HG03095 (cell line): ENCODE results near the gene C6orf132.
"Not testable (repeated sequence)": the region's sequence is repeated elsewhere in the genome, so short reads cannot be mapped to it uniquely, and the experiment has no call there.

Experiments used
- ATAC-seq: cut with Tn5 transposase; IDR thresholded peaks from one replicate; pipeline ENCODE4 v1.9.1; 2021; ENCODE audit warnings: moderate library complexity; ENCODE audit not compliant: unreplicated experiment

Gene C6orf132

GRCh38 chr6:42159431-42160024 lies 17.1 kb upstream of the C6orf132 start:
- no peak for ATAC-seq

- no peak for ATAC-seq
These were observed 16.2 kb upstream of the C6orf132 start for GRCh38 chr6:42158631-42159030.

DNA sequence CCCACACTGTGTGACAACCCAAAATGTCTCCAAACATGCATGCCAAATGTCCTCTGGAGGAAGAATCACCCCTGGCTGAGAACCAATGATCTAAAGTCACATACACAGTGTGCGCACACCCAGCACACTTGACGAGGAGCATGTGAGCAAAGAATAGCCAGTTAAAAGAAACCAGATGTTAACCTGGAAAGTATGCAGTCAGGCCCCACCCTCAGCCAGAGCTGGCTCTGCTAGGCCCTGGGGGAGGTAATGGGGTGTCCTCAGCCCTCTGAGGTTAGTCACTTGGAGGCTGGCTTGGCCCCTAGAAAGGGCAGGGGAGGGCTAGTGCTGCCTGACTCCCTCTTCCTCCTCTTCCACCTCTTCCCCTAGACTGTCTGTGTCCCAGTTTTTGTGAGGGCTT lies 15.6 kb upstream of the C6orf132 start:
- no peak for ATAC-seq

DNA sequence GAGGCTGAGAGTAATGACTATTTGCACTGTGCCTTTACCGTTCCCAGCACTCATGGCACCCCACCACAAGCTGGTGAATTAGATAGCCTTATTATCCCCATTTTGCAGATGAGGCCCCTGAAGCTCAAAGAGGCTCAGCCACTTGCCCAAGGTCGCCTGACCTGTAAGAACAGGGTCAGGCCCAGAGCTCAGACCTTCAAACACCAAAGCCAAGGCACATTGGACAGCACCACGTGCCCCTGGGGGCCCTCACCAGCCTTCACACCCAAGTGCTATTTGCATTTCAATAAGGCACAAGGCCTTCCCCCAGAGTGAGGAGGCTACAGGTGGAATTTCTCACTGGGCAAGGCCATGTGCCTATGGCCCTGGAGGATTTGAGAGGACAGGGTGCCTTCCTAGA lies 14.2 kb upstream of the C6orf132 start:
- ATAC-seq = no peak

DNA sequence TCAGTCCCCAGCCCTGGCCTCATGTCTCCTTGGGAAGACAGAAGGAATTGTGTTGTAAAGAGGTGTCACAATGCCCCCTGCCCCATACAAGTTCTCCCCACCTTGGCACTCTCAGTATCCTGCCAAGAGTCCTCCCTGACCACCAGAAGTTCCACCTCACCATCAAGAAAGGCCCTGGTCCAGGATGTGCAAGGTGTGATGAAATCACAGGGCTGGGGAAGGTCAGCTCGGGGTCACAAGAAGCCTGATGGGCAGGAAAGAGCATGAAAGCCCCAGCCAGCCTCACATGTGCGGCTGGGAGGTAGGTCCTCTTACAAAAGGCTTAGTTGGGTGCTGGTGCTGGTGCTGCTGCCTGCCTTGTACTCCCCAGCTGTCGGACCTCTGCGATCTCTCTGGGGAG lies 12.9 kb upstream of the C6orf132 start:
- no peak for ATAC-seq

- ATAC-seq = no peak
These were observed 12.2 kb upstream of the C6orf132 start for GRCh38 chr6:42154461-42155209.

GRCh38 chr6:42153921-42154320 lies 11.5 kb upstream of the C6orf132 start:
- ATAC-seq = no peak

DNA sequence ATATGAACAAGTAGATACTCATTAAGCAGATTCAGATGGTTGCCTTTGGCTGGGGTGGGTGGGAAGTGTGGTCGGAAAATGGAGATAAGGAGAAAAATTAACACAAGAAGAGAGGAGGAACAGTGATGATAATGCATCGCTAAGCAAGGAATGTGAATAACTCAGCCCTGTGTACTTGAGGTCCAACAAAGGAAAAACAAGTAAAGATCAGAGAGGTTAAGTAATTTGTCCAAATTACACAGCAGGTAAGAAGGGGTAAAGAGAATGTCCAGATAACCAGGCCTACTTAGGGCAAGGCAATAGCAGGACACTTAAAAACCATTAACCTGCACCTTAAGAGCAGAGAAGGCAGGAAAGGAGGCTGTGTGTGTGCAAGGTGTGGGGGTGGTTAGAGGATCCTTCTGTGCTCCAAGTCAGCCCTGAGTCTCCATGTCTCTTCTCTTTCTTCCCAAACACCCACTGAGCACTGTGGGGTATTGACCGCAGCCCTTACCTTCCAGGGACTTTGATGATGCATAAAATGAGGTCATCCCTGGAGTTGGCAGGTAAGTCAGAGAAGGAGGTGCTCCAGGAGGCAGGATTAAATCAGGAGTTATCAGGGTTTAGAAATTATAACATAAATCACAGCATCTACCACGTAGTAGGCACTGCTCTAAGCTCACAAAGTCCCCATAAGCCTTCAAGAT lies 10.3 kb upstream of the C6orf132 start:
- not testable (repeated sequence) for ATAC-seq

DNA sequence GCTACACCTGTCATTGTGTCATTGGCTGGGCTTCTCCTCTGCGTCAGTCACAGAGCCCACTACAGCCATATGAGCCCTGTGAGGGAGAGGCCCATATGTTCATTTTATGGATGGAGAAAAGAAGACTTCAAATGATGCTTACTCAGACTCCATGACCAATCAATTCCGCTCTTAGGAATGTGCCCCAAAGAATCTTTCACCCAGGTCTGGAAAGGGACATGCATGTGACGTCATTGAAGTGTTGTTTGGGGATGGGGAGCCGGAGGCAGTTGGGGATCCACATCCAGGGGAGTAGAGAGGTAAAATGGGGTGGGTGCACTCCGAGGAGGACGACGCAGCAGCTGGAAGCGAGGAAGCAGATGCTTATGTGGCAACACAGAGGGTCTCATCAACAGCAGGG lies 9.6 kb upstream of the C6orf132 start:
- no peak for ATAC-seq

DNA sequence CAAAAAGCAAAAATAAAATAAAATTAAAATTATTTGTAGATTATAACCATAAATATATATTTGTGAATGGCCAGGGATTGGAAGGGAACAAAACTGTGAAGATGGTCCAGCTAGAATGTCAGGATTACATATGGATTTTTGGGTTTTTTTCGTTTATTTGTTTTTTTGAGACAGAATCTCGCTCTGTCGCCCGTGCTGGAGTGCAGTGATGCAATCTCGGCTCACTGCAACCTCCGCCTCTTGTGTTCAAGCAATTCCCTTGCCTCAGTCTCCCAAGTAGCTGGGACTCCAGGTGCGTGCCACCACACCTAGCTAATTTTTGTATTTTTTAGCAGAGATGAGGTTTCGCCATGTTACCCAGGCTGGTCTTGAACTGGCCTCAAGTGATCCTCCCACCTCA lies 7.8 kb upstream of the C6orf132 start:
- no peak for ATAC-seq

DNA sequence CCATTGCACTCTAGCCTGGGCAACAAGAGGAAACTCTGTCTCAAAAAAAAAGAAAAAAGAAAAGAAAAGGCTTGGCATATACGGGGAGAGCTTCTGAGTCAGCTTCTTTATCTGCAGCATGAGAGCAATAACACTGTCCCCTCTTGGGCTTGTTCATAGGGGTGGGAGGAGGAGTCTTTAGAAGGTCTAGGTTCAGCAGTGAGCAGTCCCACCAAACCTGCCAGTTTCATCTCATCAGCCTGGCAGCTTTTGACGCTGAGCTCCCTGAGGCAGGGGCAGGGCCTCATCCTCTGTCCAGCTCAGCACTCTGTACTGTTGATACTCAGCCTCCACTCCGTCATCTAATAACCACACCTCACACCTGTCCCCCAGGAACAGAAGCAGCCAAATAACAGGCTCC lies 5.6 kb upstream of the C6orf132 start:
- no peak for ATAC-seq

DNA sequence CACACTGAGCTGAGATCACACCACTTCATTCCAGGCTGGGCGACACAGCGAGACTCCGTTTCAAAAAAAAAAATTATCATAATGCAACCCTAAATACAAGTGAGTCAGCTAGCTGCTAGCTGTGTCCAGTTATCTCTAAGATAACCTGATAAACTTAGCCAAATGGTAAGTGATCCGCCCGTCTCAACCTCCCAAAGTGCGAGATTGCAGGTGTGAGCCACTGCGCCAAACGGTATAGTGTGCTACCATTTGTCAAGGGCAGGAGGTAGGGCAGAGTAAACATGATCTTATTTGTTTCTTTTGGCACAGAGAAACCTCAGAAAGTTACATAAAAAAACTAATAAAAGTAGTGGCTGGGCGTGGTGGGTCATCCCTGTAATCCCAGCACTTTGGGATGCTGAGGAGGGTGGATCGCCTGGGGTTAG lies 4.7 kb upstream of the C6orf132 start:
- ATAC-seq = no peak

- no peak for ATAC-seq
These were observed 760 bp downstream of the C6orf132 start for GRCh38 chr6:42141603-42142117.

DNA sequence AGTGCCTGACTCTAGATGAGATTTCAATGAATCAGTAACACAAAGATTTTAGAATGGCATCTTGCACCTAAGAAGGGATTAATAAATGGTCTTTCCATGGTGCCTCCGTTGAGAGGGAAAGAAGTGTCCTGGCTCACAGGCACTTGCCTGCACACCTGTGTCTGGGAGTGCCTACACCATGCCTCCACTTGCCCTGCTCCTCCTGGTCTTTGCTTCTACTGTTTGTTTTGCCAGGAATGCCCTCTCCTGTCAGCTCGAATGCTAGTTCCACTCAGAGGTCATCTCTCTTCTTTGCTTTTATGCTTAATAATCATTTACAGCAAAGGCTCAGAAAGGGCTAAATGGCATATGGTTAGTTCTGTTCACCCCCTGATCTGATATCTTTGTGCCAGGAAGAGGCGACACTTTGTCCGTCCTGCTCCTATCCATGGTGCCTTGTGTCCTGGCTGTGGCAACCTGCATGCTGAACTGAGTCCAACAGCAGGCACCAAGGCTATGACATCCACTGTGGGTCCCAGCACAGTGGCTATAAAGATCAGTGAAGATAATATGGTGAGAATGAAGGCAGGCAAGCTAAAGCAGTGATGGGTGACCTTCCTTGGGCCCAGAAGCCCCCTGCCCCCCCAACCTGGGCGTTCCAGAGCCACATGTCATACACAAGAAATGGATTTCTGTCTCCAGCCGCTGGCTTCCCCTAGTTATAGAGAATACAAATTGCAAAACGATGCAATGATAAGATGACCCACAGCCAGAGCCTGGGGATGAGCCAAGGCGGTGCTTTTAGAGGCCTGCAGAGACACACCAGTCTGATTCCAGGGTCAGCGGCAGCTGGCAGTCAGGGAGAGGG lies 1.4 kb downstream of the C6orf132 start:
- no peak for ATAC-seq

- ATAC-seq = no peak
These were observed 2.4 kb downstream of the C6orf132 start for GRCh38 chr6:42140032-42140431.

DNA sequence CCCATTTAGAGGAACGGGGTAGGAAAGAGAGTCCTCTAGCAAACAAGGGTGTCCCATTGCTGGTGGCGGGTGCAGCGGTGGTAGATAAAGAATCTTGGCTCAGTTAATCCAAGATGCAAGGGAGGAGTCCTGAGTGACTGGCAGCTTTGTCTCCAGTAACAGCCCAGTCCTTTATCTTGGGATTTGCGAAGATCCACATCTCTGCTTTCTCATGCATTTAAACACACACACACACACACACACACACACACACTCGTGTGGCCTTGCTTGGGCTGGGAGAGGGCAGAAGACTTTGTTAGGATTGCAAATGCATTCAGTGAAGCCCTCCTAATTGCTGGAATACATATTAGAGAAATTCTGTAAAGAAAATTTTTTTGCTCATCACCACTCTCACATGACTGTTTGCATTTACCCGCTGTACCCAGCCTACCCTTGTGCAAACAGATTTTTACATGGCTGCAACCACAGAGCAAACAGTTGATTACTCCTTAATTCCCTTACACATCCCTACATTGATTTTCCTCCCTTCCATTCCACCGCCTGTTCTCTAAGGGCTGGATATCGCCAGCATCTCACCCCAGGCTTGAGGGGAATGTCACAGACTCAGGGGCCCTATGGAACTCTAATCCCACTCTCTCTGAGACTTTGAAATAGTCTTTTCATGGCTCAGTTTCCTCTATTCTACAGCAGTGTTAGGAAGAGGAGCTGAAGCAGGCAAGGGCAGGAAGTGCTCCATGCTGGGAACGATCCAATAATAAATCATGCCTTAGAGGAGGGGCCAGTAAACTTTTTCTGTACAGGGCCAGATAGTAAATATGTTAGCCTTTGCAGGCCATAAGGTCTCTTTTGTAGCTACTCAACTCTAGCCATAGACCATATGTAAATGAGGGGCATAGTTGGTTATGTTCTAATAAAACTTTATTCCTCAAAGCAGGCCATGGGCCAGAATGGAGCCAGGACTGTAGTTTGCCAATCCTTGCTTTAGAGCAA lies 3.5 kb downstream of the C6orf132 start:
- no peak for ATAC-seq

DNA sequence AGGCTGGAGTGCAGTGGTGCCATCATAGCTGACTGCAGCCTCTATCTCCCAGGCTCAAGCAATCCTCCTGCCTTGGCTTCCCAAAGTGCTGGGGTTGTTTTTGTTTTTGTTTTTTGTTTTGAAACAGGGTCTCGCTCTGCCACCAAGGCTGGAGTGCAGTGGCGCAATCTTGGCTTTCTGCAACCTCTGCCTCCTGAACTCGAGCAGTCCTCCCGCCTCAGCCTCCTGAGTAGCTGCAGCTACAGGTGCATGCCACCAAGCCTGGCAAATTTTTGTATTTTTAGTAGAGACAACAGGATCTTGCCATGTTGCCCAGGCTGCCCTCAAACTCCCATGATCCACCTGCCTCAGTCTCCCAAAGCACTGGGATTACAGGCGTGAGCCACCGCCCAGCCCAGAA lies 4.2 kb downstream of the C6orf132 start:
- ATAC-seq = no peak

DNA sequence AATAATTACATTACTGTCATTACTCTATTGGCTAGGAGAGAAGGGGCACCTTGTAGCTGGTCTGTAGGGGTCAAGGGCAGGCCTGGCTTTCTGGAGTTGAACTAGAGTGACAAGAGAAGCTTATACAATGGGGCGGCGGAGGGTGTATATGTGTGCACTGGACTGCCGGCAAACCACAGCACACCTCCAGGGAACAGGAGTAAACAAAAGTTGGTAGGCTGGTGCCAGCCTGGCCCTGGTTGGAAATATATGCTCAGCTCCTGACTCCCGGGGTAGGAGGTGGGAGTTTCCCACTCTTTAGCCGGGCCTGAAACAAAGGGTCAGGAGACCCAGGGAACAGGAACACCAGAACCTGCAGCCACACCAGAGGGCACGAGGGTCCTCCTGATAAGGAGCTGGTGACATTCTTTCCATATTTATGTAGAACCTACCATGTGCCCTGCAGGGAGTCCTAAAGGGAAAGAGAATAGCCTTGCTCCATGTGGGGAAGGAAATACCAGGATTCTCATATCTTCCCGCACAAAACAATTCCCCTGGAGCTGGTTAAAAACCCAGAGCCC lies 5.1 kb downstream of the C6orf132 start:
- ATAC-seq = no peak

GRCh38 chr6:42136508-42137193 lies 5.8 kb downstream of the C6orf132 start:
- no peak for ATAC-seq
